Neural cell (in vitro differentiated cells): Measurements from ENCODE around the gene TSACC.

Source experiments
- EZH2 ChIP-seq: fragments of 200-600, 300-800 bp; shearing (Covaris generic), sonication (generic); IDR thresholded peaks from 2 replicates; pipeline ENCODE4 v1.6.1; 2014; ENCODE audit warnings: antibody characterized with exemption, low read length, borderline replicate concordance, mild to moderate bottlenecking; ENCODE audit not compliant: insufficient read depth, poor library complexity, severe bottlenecking
- POLR2AphosphoS5 ChIP-seq: IDR thresholded peaks from 2 replicates; pipeline ENCODE4 v1.6.1; 2012
- RAD21 ChIP-seq: fragments of 450-650 bp; conservative IDR thresholded peaks from 2 replicates; pipeline ENCODE4 v1.6.1; 2014; ENCODE audit warnings: antibody characterized with exemption, mild to moderate bottlenecking, moderate library complexity
- TF ChIP-seq, protein P1 (sequence below): fragments of 450-650 bp; IDR thresholded peaks from 2 replicates; pipeline ENCODE4 v1.5.1; 2014; ENCODE audit warnings: antibody characterized with exemption, mild to moderate bottlenecking, moderate library complexity; ENCODE audit not compliant: poor library complexity, severe bottlenecking

DNA sequence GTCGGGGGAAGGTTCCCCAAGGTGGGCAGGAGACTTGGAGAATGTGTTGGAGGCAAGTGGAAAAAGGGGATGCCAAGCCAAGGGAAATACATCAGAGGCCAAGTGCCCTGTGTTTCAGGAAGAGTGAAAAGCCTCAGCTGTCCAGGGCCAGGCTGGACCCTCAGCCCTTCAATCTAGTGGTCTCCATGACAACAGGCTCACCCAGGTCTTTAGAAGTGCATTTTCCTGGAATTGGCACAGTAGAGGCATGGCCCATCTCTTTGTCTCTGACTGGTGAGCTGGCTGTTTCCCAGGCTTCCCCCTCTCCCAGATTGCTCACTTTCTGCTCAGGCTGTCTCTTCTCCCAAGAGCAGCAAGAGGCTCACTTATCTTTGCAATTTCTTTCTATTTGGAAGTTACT is 20.3 kb downstream of the TSACC start:
- TF ChIP-seq EZH2 (no peak), POLR2AphosphoS5 (no peak), RAD21 (no peak)
- TF ChIP-seq, protein P1, sequence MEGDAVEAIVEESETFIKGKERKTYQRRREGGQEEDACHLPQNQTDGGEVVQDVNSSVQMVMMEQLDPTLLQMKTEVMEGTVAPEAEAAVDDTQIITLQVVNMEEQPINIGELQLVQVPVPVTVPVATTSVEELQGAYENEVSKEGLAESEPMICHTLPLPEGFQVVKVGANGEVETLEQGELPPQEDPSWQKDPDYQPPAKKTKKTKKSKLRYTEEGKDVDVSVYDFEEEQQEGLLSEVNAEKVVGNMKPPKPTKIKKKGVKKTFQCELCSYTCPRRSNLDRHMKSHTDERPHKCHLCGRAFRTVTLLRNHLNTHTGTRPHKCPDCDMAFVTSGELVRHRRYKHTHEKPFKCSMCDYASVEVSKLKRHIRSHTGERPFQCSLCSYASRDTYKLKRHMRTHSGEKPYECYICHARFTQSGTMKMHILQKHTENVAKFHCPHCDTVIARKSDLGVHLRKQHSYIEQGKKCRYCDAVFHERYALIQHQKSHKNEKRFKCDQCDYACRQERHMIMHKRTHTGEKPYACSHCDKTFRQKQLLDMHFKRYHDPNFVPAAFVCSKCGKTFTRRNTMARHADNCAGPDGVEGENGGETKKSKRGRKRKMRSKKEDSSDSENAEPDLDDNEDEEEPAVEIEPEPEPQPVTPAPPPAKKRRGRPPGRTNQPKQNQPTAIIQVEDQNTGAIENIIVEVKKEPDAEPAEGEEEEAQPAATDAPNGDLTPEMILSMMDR: no peak
